CD4-positive, alpha-beta T cell (primary cell): Measurements from ENCODE around the gene ADGRG1. TPM values are rescaled to one million over a fixed set of nuclear protein-coding genes. Genes with fewer than 3 reads are reported as not detected.

ENCODE experiments used
- ATAC-seq: fragments of 200-7000 bp; cut with Tn5 transposase; one replicate; pipeline ENCODE4 v1.10.0; 2022; ENCODE audit warnings: mild to moderate bottlenecking; ENCODE audit not compliant: poor library complexity
- CTCF ChIA-PET: fragments of 350-600 bp; sonication (Branson Sonifier 250); formaldehyde crosslinking; loops from one replicate; lab custom pipeline; 2021; ENCODE audit warnings: antibody characterized with exemption, inconsistent platforms; lab: Charles Lee
- POLR2A ChIA-PET: fragments of 350-600 bp; sonication (Branson Sonifier 250); formaldehyde crosslinking; loops from one replicate; lab custom pipeline; 2021; ENCODE audit warnings: antibody characterized with exemption, inconsistent platforms; lab: Charles Lee
- DNase-seq, 14 experiments: peaks; one replicate each; pipeline ENCODE4 v3.0.0-alpha.2; 2013 to 2020; ENCODE audit warnings: mixed read lengths in 2 of 14
- H3K27ac ChIP-seq, 2 donors: one replicate each; pipeline versions ENCODE4 v1.5.1 to v1.7.0; 2013; ENCODE audit warnings: low read length in 2 of 2, low read depth in 1 of 2, mild to moderate bottlenecking in 1 of 2
- H3K27me3 ChIP-seq, 2 experiments: 1 replicate in 1 of 2; 2 replicates in 1 of 2; pipeline versions ENCODE4 v1.6.1 to v1.7.0; 2013; ENCODE audit warnings: low read length in 2 of 2, control low read depth in 1 of 2, mild to moderate bottlenecking in 1 of 2, moderate library complexity in 1 of 2; ENCODE audit not compliant: insufficient read depth in 2 of 2, control insufficient read depth in 1 of 2
- H3K36me3 ChIP-seq: one replicate; pipeline ENCODE4 v1.6.1; 2013; ENCODE audit warnings: low read length, control low read depth; ENCODE audit not compliant: insufficient read depth
- H3K4me1 ChIP-seq: one replicate; pipeline ENCODE4 v1.6.1; 2013; ENCODE audit warnings: low read length, control low read depth; ENCODE audit not compliant: insufficient read depth
- H3K4me3 ChIP-seq: one replicate; pipeline ENCODE4 v1.5.1; 2013; ENCODE audit warnings: mild to moderate bottlenecking, low read length, moderate library complexity
- H3K9me3 ChIP-seq, 2 experiments: 1 replicate in 1 of 2; 2 replicates in 1 of 2; pipeline versions ENCODE4 v1.6.1 to v1.7.0; 2013; ENCODE audit warnings: low read length in 2 of 2, mild to moderate bottlenecking in 2 of 2, control low read depth in 1 of 2, moderate library complexity in 1 of 2; ENCODE audit not compliant: control insufficient read depth in 1 of 2, insufficient read depth in 1 of 2
- H3K27ac Mint-ChIP-seq: one replicate; pipeline ENCODE4 v1.8.0; 2020; ENCODE audit warnings: mixed read lengths
- H3K27me3 Mint-ChIP-seq: one replicate; pipeline ENCODE4 v1.8.0; 2021; ENCODE audit warnings: mixed read lengths
- H3K36me3 Mint-ChIP-seq: one replicate; pipeline ENCODE4 v1.8.0; 2021; ENCODE audit warnings: low read depth, mixed read lengths
- H3K4me1 Mint-ChIP-seq: one replicate; pipeline ENCODE4 v1.8.0; 2021; ENCODE audit warnings: low read depth, mixed read lengths
- H3K4me3 Mint-ChIP-seq: one replicate; pipeline ENCODE4 v1.8.0; 2020; ENCODE audit warnings: mild to moderate bottlenecking, mixed read lengths
- H3K9me3 Mint-ChIP-seq: one replicate; pipeline ENCODE4 v1.8.0; 2020; ENCODE audit warnings: mixed read lengths
- CTCF ChIP-seq: fragments of 200-600 bp; IDR thresholded peaks from one replicate; pipeline ENCODE4 v1.8.0; 2022; ENCODE audit warnings: antibody characterized with exemption, mild to moderate bottlenecking
- intact Hi-C, 2 experiments: fragments of 100-400 bp; cut with DNase I in 1 of 2; cut with micrococcal nuclease in 1 of 2; formaldehyde crosslinking; loops; one replicate each; pipeline versions ENCODE4 v1.15.1 to v1.9.0; 2023 to 2025; cut with DNase I, micrococcal nuclease
- total RNA-seq, 174 experiments: library from RNA in 2 of 174; stranded (reverse) in 2 of 174; gene quantifications; one replicate each; pipeline ENCODE4 v1.2.3 and lab custom pipeline; 2021 to 2026

The ADGRG1 gene
- total RNA-seq, 2 experiments from 2014 or later, result 1.8 to 2.3 TPM

GRCh38 chr16:57616241-57616640 lies 12.2 kb upstream of the ADGRG1 start:
- Mint-ChIP-seq H3K4me3 (no peak overlapping the region), H3K4me1 (no peaks in the 10 kb centered on the region), H3K27me3 (no peaks in the 10 kb centered on the region), H3K36me3 (no peaks in the 10 kb centered on the region), H3K27ac (no peak overlapping the region), H3K9me3 (no peaks in the 10 kb centered on the region)
- H3K27me3 ChIP-seq, result no peaks in the 10 kb centered on the region
- ChIA-PET POLR2A (no interaction called here), CTCF (no interaction called here)
- no peak for TF ChIP-seq CTCF
- DNase-seq, result peak in 1 of 14 experiments; percentile 19
- H3K9me3 ChIP-seq, result no peaks in the 10 kb centered on the region
- H3K36me3 ChIP-seq, result no peaks in the 10 kb centered on the region
- H3K4me3 ChIP-seq, result no peak overlapping the region
- no peak for ATAC-seq
- intact Hi-C loops, result no loop called here
- peaks cover 3% of the 10 kb centered on the region for H3K4me1 ChIP-seq
- H3K27ac ChIP-seq, result no peak overlapping the region

- H3K27ac ChIP-seq, result no peak overlapping the region
- H3K4me1 ChIP-seq, result peaks cover 3% of the 10 kb centered on the region
- no peaks in the 10 kb centered on the region for H3K4me1 Mint-ChIP-seq
- no peaks in the 10 kb centered on the region for H3K27me3 ChIP-seq
- no peak for ATAC-seq
- ChIA-PET POLR2A (no interaction called here), CTCF (no interaction called here)
- no peaks in the 10 kb centered on the region for H3K36me3 Mint-ChIP-seq
- no peaks in the 10 kb centered on the region for H3K36me3 ChIP-seq
- H3K4me3 Mint-ChIP-seq, result no peak overlapping the region
- no peak for DNase-seq
- H3K27me3 Mint-ChIP-seq, result no peaks in the 10 kb centered on the region
- H3K9me3 Mint-ChIP-seq, result no peaks in the 10 kb centered on the region
- no peak for TF ChIP-seq CTCF
- no peak overlapping the region for H3K27ac Mint-ChIP-seq
- no peak overlapping the region for H3K4me3 ChIP-seq
- intact Hi-C loops, result no loop called here
- H3K9me3 ChIP-seq, result no peaks in the 10 kb centered on the region
These were observed 11.6 kb upstream of the ADGRG1 start for GRCh38 chr16:57616876-57617275.

- ATAC-seq, result no peak
- no peak overlapping the region for H3K27ac ChIP-seq
- H3K36me3 ChIP-seq, result no peaks in the 10 kb centered on the region
- H3K4me1 ChIP-seq, result peaks cover 3% of the 10 kb centered on the region
- no peak for TF ChIP-seq CTCF
- no peaks in the 10 kb centered on the region for H3K27me3 Mint-ChIP-seq
- no peaks in the 10 kb centered on the region for H3K4me1 Mint-ChIP-seq
- H3K9me3 Mint-ChIP-seq, result no peaks in the 10 kb centered on the region
- H3K27me3 ChIP-seq, result no peaks in the 10 kb centered on the region
- POLR2A ChIA-PET, result no interaction called here
- H3K4me3 ChIP-seq, result no peak overlapping the region
- peak in 1 of 14 experiments; percentile 30 for DNase-seq
- CTCF ChIA-PET, result no interaction called here
- no peaks in the 10 kb centered on the region for H3K9me3 ChIP-seq
- intact Hi-C loops, result no loop called here
- H3K27ac Mint-ChIP-seq, result no peak overlapping the region
- H3K4me3 Mint-ChIP-seq, result no peak overlapping the region
- no peaks in the 10 kb centered on the region for H3K36me3 Mint-ChIP-seq
These were observed 10.8 kb upstream of the ADGRG1 start for GRCh38 chr16:57617604-57618111.
